IMR-90 (cell line): Measurements from ENCODE around the gene GATD1. TPM values are rescaled to one million over a fixed set of nuclear protein-coding genes. Genes with fewer than 3 reads are reported as not detected.

Source experiments
- ATAC-seq: fragments of 200-7000 bp; cut with Tn5 transposase; 2 replicates; pipeline ENCODE4 v1.9.1; 2020; ENCODE audit warnings: low read depth, mild to moderate bottlenecking, moderate library complexity
- BruUV-seq: library from RNA; stranded (reverse); fragments of 400-500 nt; replicated peaks from 2 replicates; lab custom pipeline; 2021; lab: Mats Ljungman, UMichigan
- CTCF ChIA-PET: fragments of 300-600 bp; formaldehyde crosslinking; extraction: SDS; loops from one replicate; lab custom pipeline; 2021; ENCODE audit warnings: antibody characterized with exemption; lab: Yijun Ruan, JAX
- POLR2A ChIA-PET: fragments of 300-600 bp; sonication (Branson Sonifier 250); formaldehyde crosslinking; loops from one replicate; lab custom pipeline; 2022; ENCODE audit warnings: antibody characterized with exemption; ENCODE audit not compliant: unreplicated experiment; lab: Charles Lee
- DNase-seq: peaks from one replicate; pipeline ENCODE4 v3.0.0; 2013
- H2AFZ ChIP-seq: replicated peaks from 2 replicates; pipeline ENCODE3; 2013; ENCODE audit warnings: low read length, mild to moderate bottlenecking; ENCODE audit not compliant: poor library complexity
- H2AK5ac ChIP-seq: 2 replicates; pipeline ENCODE4 v1.6.1; 2013; ENCODE audit warnings: low read depth, low read length, inconsistent platforms
- H2AK9ac ChIP-seq: replicated peaks from 2 replicates; pipeline ENCODE3; 2013; ENCODE audit warnings: mild to moderate bottlenecking, low read depth, low read length, moderate library complexity; ENCODE audit not compliant: poor library complexity
- H2BK120ac ChIP-seq: 2 replicates; pipeline ENCODE4 v1.6.1; 2013; ENCODE audit warnings: low read depth, low read length, inconsistent platforms
- H2BK15ac ChIP-seq: 3 replicates; pipeline ENCODE4 v1.6.1; 2013; ENCODE audit warnings: low read depth, low read length, inconsistent platforms
- H2BK20ac ChIP-seq: 2 replicates; pipeline ENCODE4 v1.6.1; 2013; ENCODE audit warnings: low read depth, mild to moderate bottlenecking, inconsistent platforms, low read length, moderate library complexity
- H2BK5ac ChIP-seq: 2 replicates; pipeline ENCODE4 v1.6.1; 2013; ENCODE audit warnings: mild to moderate bottlenecking, low read depth, low read length, inconsistent platforms; ENCODE audit not compliant: poor library complexity, severe bottlenecking
- H3K14ac ChIP-seq: replicated peaks from 2 replicates; pipeline ENCODE4 v1.6.1; 2013; ENCODE audit warnings: low read depth, low read length, inconsistent platforms
- H3K18ac ChIP-seq: 2 replicates; pipeline ENCODE4 v1.6.1; 2013; ENCODE audit warnings: low read depth, low read length, control low read depth
- H3K23ac ChIP-seq: 2 replicates; pipeline ENCODE4 v1.6.1; 2013; ENCODE audit warnings: low read depth, low read length, inconsistent platforms
- H3K27ac ChIP-seq: 2 replicates; pipeline ENCODE4 v1.5.1; 2013; ENCODE audit warnings: mild to moderate bottlenecking, control low read depth, low read length; ENCODE audit not compliant: insufficient read depth
- H3K27me3 ChIP-seq: 2 replicates; pipeline ENCODE4 v1.6.1; 2013; ENCODE audit warnings: low read length; ENCODE audit not compliant: control insufficient read depth, insufficient read depth
- H3K36me3 ChIP-seq: 2 replicates; pipeline ENCODE4 v1.6.1; 2013; ENCODE audit warnings: low read length, mixed read lengths; ENCODE audit not compliant: control insufficient read depth, insufficient read depth
- H3K4ac ChIP-seq: 2 replicates; pipeline ENCODE4 v1.6.1; 2013; ENCODE audit warnings: low read depth, low read length, inconsistent platforms
- H3K4me1 ChIP-seq: 2 replicates; pipeline ENCODE4 v1.6.1; 2013; ENCODE audit warnings: low read length, mixed read lengths; ENCODE audit not compliant: control insufficient read depth, insufficient read depth
- H3K4me2 ChIP-seq: 2 replicates; pipeline ENCODE4 v1.6.1; 2013; ENCODE audit warnings: low read depth, mild to moderate bottlenecking, control low read depth, low read length, moderate library complexity
- H3K4me3 ChIP-seq: 2 replicates; pipeline ENCODE4 v1.5.1; 2013; ENCODE audit warnings: low read depth, mild to moderate bottlenecking, control low read depth, low read length, moderate library complexity; ENCODE audit not compliant: insufficient read depth
- H3K56ac ChIP-seq: 2 replicates; pipeline ENCODE4 v1.6.1; 2013; ENCODE audit warnings: low read length, inconsistent platforms; ENCODE audit not compliant: insufficient read depth; ENCODE audit errors: extremely low read depth
- H3K79me1 ChIP-seq, 2 experiments: 2 replicates each; pipeline ENCODE4 v1.6.1; 2013; ENCODE audit warnings: low read length in 2 of 2, inconsistent platforms in 1 of 2, low read depth in 1 of 2
- H3K9ac ChIP-seq: 2 replicates; pipeline ENCODE4 v1.6.1; 2013; ENCODE audit warnings: low read depth, low read length, control low read depth
- H3K9me1 ChIP-seq: 2 replicates; pipeline ENCODE4 v1.6.1; 2013; ENCODE audit warnings: low read length, inconsistent platforms; ENCODE audit not compliant: insufficient read depth
- H3K9me3 ChIP-seq: 2 replicates; pipeline ENCODE4 v1.6.1; 2013; ENCODE audit warnings: low read length; ENCODE audit not compliant: control insufficient read depth, insufficient read depth
- H4K20me1 ChIP-seq: 2 replicates; pipeline ENCODE4 v1.6.1; 2013; ENCODE audit warnings: low read length, inconsistent platforms; ENCODE audit not compliant: insufficient read depth
- H4K5ac ChIP-seq: 2 replicates; pipeline ENCODE4 v1.6.1; 2013; ENCODE audit warnings: mild to moderate bottlenecking, low read depth, low read length, control low read depth
- H4K8ac ChIP-seq, 2 experiments: 2 replicates each; pipeline ENCODE4 v1.6.1; 2013; ENCODE audit warnings: low read depth in 2 of 2, low read length in 2 of 2, control low read depth in 1 of 2, inconsistent platforms in 1 of 2
- H4K91ac ChIP-seq: 2 replicates; pipeline ENCODE4 v1.6.1; 2013; ENCODE audit warnings: low read depth, low read length, inconsistent platforms; ENCODE audit not compliant: insufficient read depth
- FOS ChIP-seq: fragments of 150-350 bp; IDR thresholded peaks from 2 replicates; pipeline ENCODE4 v1.6.1; 2016; ENCODE audit warnings: low read depth, low read length
- MXI1 ChIP-seq: IDR thresholded peaks from 2 replicates; pipeline ENCODE4 v1.6.1; 2012; ENCODE audit warnings: low read depth, mild to moderate bottlenecking, low read length, moderate library complexity, borderline replicate concordance
- RCOR1 ChIP-seq: IDR thresholded peaks from 2 replicates; pipeline ENCODE4 v1.6.1; 2012; ENCODE audit warnings: mild to moderate bottlenecking, low read length, improper control_type of control experiment; ENCODE audit not compliant: insufficient replicate concordance
- USF2 ChIP-seq: fragments of 150-350 bp; IDR thresholded peaks from 2 replicates; pipeline ENCODE4 v1.6.1; 2017; ENCODE audit warnings: mild to moderate bottlenecking, antibody characterized with exemption, low read length, low read depth
- WGBS, 2 experiments: methylation state at CpG; one replicate each; pipeline versions ENCODE4 v1.1.5 to v1.1.7; 2013; ENCODE audit warnings: missing lambda C conversion rate in 2 of 2; ENCODE audit not compliant: insufficient read length in 1 of 2; ENCODE audit errors: extremely low coverage in 2 of 2; 5-methylcytosine and 5-hydroxymethylcytosine counted together
- dilution Hi-C: fragments of 300-500 bp; cut with HindIII; formaldehyde crosslinking; loops from one replicate; pipeline ENCODE4 v1.14.3; 2018; ENCODE audit warnings: low sequenced_read_pairs; ENCODE audit not compliant: unreplicated experiment
- in situ Hi-C: fragments of 300-500 bp; cut with MboI; formaldehyde crosslinking; loops from 3 replicates; pipeline ENCODE4 v1.14.3; 2019; ENCODE audit warnings: low sequenced_read_pairs, inconsistent platforms, mixed read lengths
- intact Hi-C: fragments of 100-400 bp; cut with micrococcal nuclease; formaldehyde crosslinking; loops from 2 replicates; pipeline ENCODE4 v1.10.0; 2022
- polyA plus RNA-seq, 3 experiments: library from polyadenylated mRNA; depleted of rRNA; stranded (reverse); fragments of >200 nt; gene quantifications; 2 replicates each; pipeline ENCODE4 v1.2.3, GENCODE V29; 2012; ENCODE audit warnings: low replicate concordance in 1 of 3
- total RNA-seq: library from RNA; depleted of rRNA; stranded (reverse); fragments of >200 nt; gene quantifications from 2 replicates; pipeline ENCODE4 v1.2.3, GENCODE V29; 2012
- TF ChIP-seq, protein P1 (sequence below): conservative IDR thresholded peaks from 2 replicates; pipeline ENCODE4 v1.5.1; 2012; ENCODE audit warnings: mild to moderate bottlenecking, low read depth, low read length, improper control_type of control experiment

GATD1 gene
- total and polyA plus RNA-seq, 2 of the 4 experiments (the other 2 are of a cell fraction), result 3.0 to 52.5 TPM

GRCh38 chr11:792535-792821, 15.2 kb upstream of the GATD1 start:
- no peak overlapping the region for H3K27ac ChIP-seq
- CTCF ChIA-PET, result no interaction called here

More at GRCh38 chr11:792535-792821, 15.2 kb upstream of the GATD1 start:
- Histone ChIP-seq H3K79me1 (peaks cover 0 to 27% of the 10 kb centered on the region in 2 experiments; a peak in 3 of 4 replicates), H3K4me1 (peaks cover 14% of the 10 kb centered on the region), H3K4me2 (no peak overlapping the region), H2BK120ac (no peak overlapping the region), H3K56ac (no peak overlapping the region), H3K9ac (no peak overlapping the region), H4K91ac (no peak overlapping the region), H3K18ac (no peak overlapping the region), H3K23ac (no peak overlapping the region), H4K20me1 (peaks cover 13% of the 10 kb centered on the region), H2AK5ac (no peak overlapping the region), H2AK9ac (no peak overlapping the region), H3K4me3 (no peak overlapping the region), H3K14ac (no peak overlapping the region), H2BK20ac (no peak overlapping the region), H3K4ac (no peak overlapping the region), H3K27me3 (no peaks in the 10 kb centered on the region), H3K36me3 (peaks cover 23% of the 10 kb centered on the region; the same call in 1 of the 2 replicates), H3K9me3 (no peaks in the 10 kb centered on the region), H3K9me1 (peaks cover 6% of the 10 kb centered on the region; the same call in 1 of the 2 replicates), H4K5ac (no peak overlapping the region), H2BK5ac (no peak overlapping the region), H2BK15ac (no peak overlapping the region), H2AFZ (no peak overlapping the region), H4K8ac (no peak overlapping the region)
- dilution Hi-C loops (no loop called here), intact Hi-C loops (no loop called here), in situ Hi-C loops (no loop called here)
- ATAC-seq (no peak), DNase-seq (no peak)
- POLR2A ChIA-PET, result interaction anchor here (0.6 kb wide), 1 partner anchor 89 kb away, joined by 3 read pairs; no protein-coding TSS in a partner anchor
- 95% methylated on average over 11 of the region's 15 CpGs; no CpG with 5 or more reads in 1 of the 2 experiments for WGBS, 2 experiments
- TF ChIP-seq USF2 (no peak), RCOR1 (no peak), FOS (no peak), MXI1 (no peak)
- TF ChIP-seq, protein P1, sequence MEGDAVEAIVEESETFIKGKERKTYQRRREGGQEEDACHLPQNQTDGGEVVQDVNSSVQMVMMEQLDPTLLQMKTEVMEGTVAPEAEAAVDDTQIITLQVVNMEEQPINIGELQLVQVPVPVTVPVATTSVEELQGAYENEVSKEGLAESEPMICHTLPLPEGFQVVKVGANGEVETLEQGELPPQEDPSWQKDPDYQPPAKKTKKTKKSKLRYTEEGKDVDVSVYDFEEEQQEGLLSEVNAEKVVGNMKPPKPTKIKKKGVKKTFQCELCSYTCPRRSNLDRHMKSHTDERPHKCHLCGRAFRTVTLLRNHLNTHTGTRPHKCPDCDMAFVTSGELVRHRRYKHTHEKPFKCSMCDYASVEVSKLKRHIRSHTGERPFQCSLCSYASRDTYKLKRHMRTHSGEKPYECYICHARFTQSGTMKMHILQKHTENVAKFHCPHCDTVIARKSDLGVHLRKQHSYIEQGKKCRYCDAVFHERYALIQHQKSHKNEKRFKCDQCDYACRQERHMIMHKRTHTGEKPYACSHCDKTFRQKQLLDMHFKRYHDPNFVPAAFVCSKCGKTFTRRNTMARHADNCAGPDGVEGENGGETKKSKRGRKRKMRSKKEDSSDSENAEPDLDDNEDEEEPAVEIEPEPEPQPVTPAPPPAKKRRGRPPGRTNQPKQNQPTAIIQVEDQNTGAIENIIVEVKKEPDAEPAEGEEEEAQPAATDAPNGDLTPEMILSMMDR, result no peak
- BruUV-seq, result no TSS peak
